Esophagus mucosa (tissue), 1 donor: ENCODE data around the gene ATXN3L. TPM values are rescaled to one million over a fixed set of nuclear protein-coding genes. Genes with fewer than 3 reads are reported as not detected.

ENCODE experiments used
- total RNA-seq: library from RNA; stranded (reverse); gene quantifications from one replicate; pipeline ENCODE4 v1.2.4, GENCODE V29; 2023
- donor health status: DM: yes; HTN: yes; CAD: no.

Gene ATXN3L
- total RNA-seq, 1 donor from 2014 or later, result not detected

Other genes starting within 250 kb of the ATXN3L start
- 4.4 TPM for gene EGFL6, start 249.5 kb upstream of the ATXN3L start, total RNA-seq